C4-2B (cell line): ENCODE results near the gene KLF18.

Experiments used
- CTCF ChIP-seq: fragments of 450-650 bp; conservative IDR thresholded peaks from 2 replicates; pipeline ENCODE4 v1.5.1; 2017; ENCODE audit warnings: mild to moderate bottlenecking
- ZFX ChIP-seq: fragments of 450-650 bp; IDR thresholded peaks from 2 replicates; pipeline ENCODE4 v1.6.1; 2017

DNA sequence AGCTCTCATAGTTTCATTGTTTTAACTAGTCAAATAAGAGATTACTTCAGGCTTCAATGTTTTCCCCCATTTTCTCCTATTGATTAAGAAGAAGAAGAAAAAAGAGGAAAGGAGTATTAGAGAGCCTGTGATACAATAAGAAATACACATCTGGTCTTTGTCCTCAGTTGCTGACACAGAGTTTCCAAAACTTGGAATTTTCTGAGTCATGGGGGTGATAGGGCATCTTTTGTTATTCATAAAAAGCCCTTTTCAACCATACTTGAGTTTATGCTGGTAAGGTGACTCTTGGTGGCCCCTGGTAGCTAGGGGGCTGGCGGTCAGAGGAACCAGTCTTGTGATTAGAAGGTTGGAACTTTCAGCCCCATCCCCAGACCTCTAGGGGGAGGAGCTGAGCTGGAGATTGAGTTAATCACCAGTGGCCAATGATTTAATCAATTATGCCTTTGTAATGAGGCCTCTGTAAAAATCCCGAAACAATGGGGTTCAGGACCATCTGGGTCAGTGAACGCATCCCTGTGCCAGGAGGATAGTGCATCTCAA, 28.9 kb upstream of the KLF18 start:
- no peak; the same call in none of the 2 replicates for TF ChIP-seq CTCF
- TF ChIP-seq ZFX, result no peak
